ENCODE data around the gene MTCL1.

MTCL1 gene

GRCh38 chr18:8795586-8796325 is 90.4 kb downstream of the MTCL1 start:
- no peak for DNase-seq

GRCh38 chr18:8797206-8797605 is 91.8 kb downstream of the MTCL1 start:
- no peak for DNase-seq

- DNase-seq: no peak
Observed at GRCh38 chr18:8799001-8799400, 93.6 kb downstream of the MTCL1 start.

GRCh38 chr18:8799596-8800441 is 94.5 kb downstream of the MTCL1 start:
- no peak for DNase-seq

GRCh38 chr18:8800445-8800844 is 95.1 kb downstream of the MTCL1 start:
- no peak for DNase-seq

GRCh38 chr18:8800876-8801262 is 95.5 kb downstream of the MTCL1 start:
- DNase-seq: no peak

GRCh38 chr18:8801263-8801901 is 96.0 kb downstream of the MTCL1 start:
- DNase-seq: no peak

- DNase-seq: no peak
Observed at GRCh38 chr18:8802017-8802672, 96.8 kb downstream of the MTCL1 start.

- no peak for DNase-seq
Observed at GRCh38 chr18:8803063-8803795, 97.9 kb downstream of the MTCL1 start.

GRCh38 chr18:8803957-8804356 is 98.6 kb downstream of the MTCL1 start:
- DNase-seq: no peak

- no peak for DNase-seq
Observed at GRCh38 chr18:8805552-8805951, 100.2 kb downstream of the MTCL1 start.

GRCh38 chr18:8806100-8806797 is 100.9 kb downstream of the MTCL1 start:
- no peak for DNase-seq

GRCh38 chr18:8806798-8807487 is 101.6 kb downstream of the MTCL1 start:
- no peak for DNase-seq

- no peak for DNase-seq
Observed at GRCh38 chr18:8807488-8807805, 102.1 kb downstream of the MTCL1 start.

- DNase-seq: no peak
Observed at GRCh38 chr18:8808001-8808400, 102.6 kb downstream of the MTCL1 start.

- DNase-seq: no peak
Observed at GRCh38 chr18:8809514-8809913, 104.2 kb downstream of the MTCL1 start.

- no peak for DNase-seq
Observed at GRCh38 chr18:8810157-8810556, 104.8 kb downstream of the MTCL1 start.

- no peak for DNase-seq
Observed at GRCh38 chr18:8811115-8811514, 105.8 kb downstream of the MTCL1 start.

- no peak for DNase-seq
Observed at GRCh38 chr18:8812631-8813030, 107.3 kb downstream of the MTCL1 start.

GRCh38 chr18:8813611-8814010 is 108.3 kb downstream of the MTCL1 start:
- no peak for DNase-seq

- DNase-seq: no peak
Observed at GRCh38 chr18:8814206-8814605, 108.8 kb downstream of the MTCL1 start.

Data from AML-193 (cell line).